H1 (cell line): ENCODE measurements around the gene FREM1. TPM values are rescaled to one million over a fixed set of nuclear protein-coding genes. Genes with fewer than 3 reads are reported as not detected.

Source experiments
- CTCF ChIA-PET: fragments of 300-600 bp; sonication (Branson Sonifier 250); formaldehyde crosslinking; loops from one replicate; lab custom pipeline; 2021; ENCODE audit not compliant: partially characterized antibody; lab: Charles Lee
- POLR2A ChIA-PET: fragments of 300-600 bp; sonication (Branson Sonifier 250); formaldehyde crosslinking; loops from one replicate; lab custom pipeline; 2021; ENCODE audit warnings: inconsistent platforms; ENCODE audit not compliant: partially characterized antibody; lab: Charles Lee
- DNase-seq, 2 experiments: peaks; one replicate each; pipeline versions ENCODE4 v3.0.0 to v3.0.0-alpha.2; 2010 to 2022; ENCODE audit warnings: low spot score in 2 of 2, low read depth in 1 of 2, mixed read lengths in 1 of 2
- FAIRE-seq: peaks from 2 replicates; lab custom pipeline; 2011; peaks lifted over from hg19 to GRCh38; lab: Jason Lieb, UNC
- H2AFZ ChIP-seq: 2 replicates; pipeline ENCODE4 v1.8.1; 2012; ENCODE audit warnings: low read length, inconsistent platforms
- H2AK5ac ChIP-seq: 2 replicates; pipeline ENCODE4 v1.6.1; 2013; ENCODE audit warnings: low read depth, low read length
- H2BK120ac ChIP-seq: replicated peaks from 2 replicates; pipeline ENCODE3; 2013; ENCODE audit warnings: low read depth, low read length, inconsistent platforms
- H2BK12ac ChIP-seq: 2 replicates; pipeline ENCODE4 v1.6.1; 2013; ENCODE audit warnings: low read depth, low read length
- H2BK15ac ChIP-seq: 2 replicates; pipeline ENCODE4 v1.6.1; 2013; ENCODE audit warnings: low read length
- H2BK20ac ChIP-seq: 2 replicates; pipeline ENCODE4 v1.6.1; 2013; ENCODE audit warnings: low read length
- H2BK5ac ChIP-seq: 2 replicates; pipeline ENCODE4 v1.6.1; 2013; ENCODE audit warnings: low read depth, low read length
- H3K14ac ChIP-seq: 2 replicates; pipeline ENCODE4 v1.6.1; 2013; ENCODE audit warnings: inconsistent platforms; ENCODE audit not compliant: insufficient read length
- H3K18ac ChIP-seq: 2 replicates; pipeline ENCODE4 v1.6.1; 2013; ENCODE audit warnings: low read length; ENCODE audit errors: extremely low read depth
- H3K23ac ChIP-seq: 2 replicates; pipeline ENCODE4 v1.6.1; 2013; ENCODE audit warnings: inconsistent platforms; ENCODE audit not compliant: insufficient read length
- H3K23me2 ChIP-seq: 2 replicates; pipeline ENCODE4 v1.6.1; 2013; ENCODE audit warnings: low read depth, low read length
- H3K27ac ChIP-seq: 2 replicates; pipeline ENCODE4 v1.6.1; 2011; ENCODE audit warnings: low read depth, low read length, inconsistent platforms
- H3K27me3 ChIP-seq, 4 experiments: replicated peaks in 1 of 4; 1 replicate in 1 of 4; 2 replicates in 3 of 4; pipeline versions ENCODE4 v1.6.1 to v1.8.1; 2011 to 2013; ENCODE audit warnings: low read length in 3 of 4, mild to moderate bottlenecking in 3 of 4, inconsistent platforms in 2 of 4, mixed read lengths in 2 of 4, moderate library complexity in 1 of 4; ENCODE audit not compliant: control insufficient read depth in 3 of 4, insufficient read depth in 3 of 4; ENCODE audit errors: extremely low read depth in 1 of 4
- H3K36me3 ChIP-seq, 4 experiments: 2 replicates each; pipeline versions ENCODE4 v1.6.1 to v1.8.1; 2011 to 2013; ENCODE audit warnings: mild to moderate bottlenecking in 4 of 4, low read length in 3 of 4, moderate library complexity in 2 of 4, control low read depth in 1 of 4, inconsistent platforms in 1 of 4; ENCODE audit not compliant: insufficient read depth in 4 of 4, control insufficient read depth in 2 of 4
- H3K4ac ChIP-seq: replicated peaks from 2 replicates; pipeline ENCODE3; 2013; ENCODE audit warnings: low read length, low read depth, mixed read lengths, inconsistent platforms; ENCODE audit not compliant: insufficient read length
- H3K4me1 ChIP-seq, 4 experiments: replicated peaks in 1 of 4; 1 replicate in 1 of 4; 2 replicates in 3 of 4; pipeline versions ENCODE4 v1.6.1 to v1.8.1; 2011 to 2013; ENCODE audit warnings: low read length in 3 of 4, inconsistent platforms in 2 of 4, mixed read lengths in 1 of 4; ENCODE audit not compliant: insufficient read depth in 4 of 4, control insufficient read depth in 3 of 4
- H3K4me2 ChIP-seq, 2 experiments: 2 replicates each; pipeline versions ENCODE4 v1.6.1 to v1.8.1; 2011 to 2013; ENCODE audit warnings: low read depth in 2 of 2, low read length in 2 of 2, control low read depth in 1 of 2, inconsistent platforms in 1 of 2, mild to moderate bottlenecking in 1 of 2; ENCODE audit not compliant: insufficient read depth in 1 of 2
- H3K4me3 ChIP-seq, 4 experiments: fragments of 200-600, 300-600 bp in 1 of 4; sonication (generic), shearing (Covaris generic), sonication (Bioruptor Twin) in 1 of 4; 2 replicates each; pipeline versions ENCODE4 v1.5.1 to v1.8.1; 2011 to 2016; ENCODE audit warnings: low read length in 4 of 4, low read depth in 3 of 4, control low read depth in 2 of 4, inconsistent platforms in 2 of 4, mild to moderate bottlenecking in 2 of 4, mixed read lengths in 1 of 4, moderate library complexity in 1 of 4; ENCODE audit not compliant: insufficient read depth in 2 of 4; ENCODE audit errors: extremely low read depth in 1 of 4
- H3K56ac ChIP-seq: replicated peaks from 2 replicates; pipeline ENCODE3; 2013; ENCODE audit warnings: low read depth, mild to moderate bottlenecking, mixed read lengths, low read length, inconsistent platforms; ENCODE audit not compliant: insufficient read length
- H3K79me1 ChIP-seq: 2 replicates; pipeline ENCODE4 v1.6.1; 2013; ENCODE audit warnings: low read depth, low read length, control low read depth
- H3K79me2 ChIP-seq, 2 experiments: 2 replicates each; pipeline versions ENCODE4 v1.6.1 to v1.8.1; 2012 to 2013; ENCODE audit warnings: low read length in 2 of 2, mild to moderate bottlenecking in 2 of 2, inconsistent platforms in 1 of 2; ENCODE audit not compliant: insufficient read depth in 2 of 2, control insufficient read depth in 1 of 2
- H3K9ac ChIP-seq, 4 experiments: replicated peaks in 1 of 4; 1 replicate in 1 of 4; 2 replicates in 3 of 4; pipeline versions ENCODE4 v1.6.1 to v1.8.1; 2011 to 2013; ENCODE audit warnings: low read depth in 3 of 4, low read length in 3 of 4, control low read depth in 2 of 4, mild to moderate bottlenecking in 2 of 4, moderate library complexity in 2 of 4, inconsistent platforms in 1 of 4; ENCODE audit errors: extremely low read depth in 1 of 4
- H3K9me3 ChIP-seq, 2 experiments: 2 replicates each; pipeline versions ENCODE4 v1.6.1 to v1.8.1; 2012 to 2013; ENCODE audit warnings: mild to moderate bottlenecking in 2 of 2, moderate library complexity in 2 of 2, control low read depth in 1 of 2, inconsistent platforms in 1 of 2, low read depth in 1 of 2, low read length in 1 of 2, mixed read lengths in 1 of 2; ENCODE audit not compliant: insufficient read depth in 2 of 2
- H4K20me1 ChIP-seq, 2 experiments: replicated peaks in 1 of 2; 2 replicates each; pipeline versions ENCODE3 to v1.8.1; 2011 to 2013; ENCODE audit warnings: inconsistent platforms in 2 of 2, low read length in 2 of 2, mild to moderate bottlenecking in 1 of 2; ENCODE audit not compliant: insufficient read depth in 2 of 2, control insufficient read depth in 1 of 2
- H4K5ac ChIP-seq: 2 replicates; pipeline ENCODE4 v1.6.1; 2013; ENCODE audit warnings: low read length, low read depth, mixed read lengths, inconsistent platforms; ENCODE audit not compliant: insufficient read length
- H4K8ac ChIP-seq: 2 replicates; pipeline ENCODE4 v1.8.0; 2013; ENCODE audit warnings: mild to moderate bottlenecking, moderate library complexity, low read length, inconsistent platforms; ENCODE audit not compliant: insufficient read depth; ENCODE audit errors: extremely low read depth
- H4K91ac ChIP-seq: replicated peaks from 2 replicates; pipeline ENCODE3; 2013; ENCODE audit warnings: low read length, mixed read lengths, inconsistent platforms; ENCODE audit not compliant: insufficient read length
- ASH2L ChIP-seq: fragments of 200-600, 300-600 bp; sonication (generic); IDR thresholded peaks from one replicate; pipeline ENCODE4 v1.7.1; 2017; ENCODE audit warnings: low read length
- CTCF ChIP-seq, 3 experiments: IDR thresholded peaks; 1 replicate in 2 of 3; 2 replicates in 1 of 3; pipeline versions ENCODE4 v1.5.1 to v1.6.1; 2011; ENCODE audit warnings: low read length in 3 of 3, mild to moderate bottlenecking in 3 of 3, inconsistent platforms in 2 of 3, low read depth in 1 of 3, moderate library complexity in 1 of 3; ENCODE audit not compliant: insufficient read depth in 1 of 3; ENCODE audit errors: control extremely low read depth in 1 of 3
- E2F6 ChIP-seq: IDR thresholded peaks from 2 replicates; pipeline ENCODE4 v1.6.1; 2012; ENCODE audit warnings: inconsistent platforms
- KDM4A ChIP-seq: IDR thresholded peaks from one replicate; pipeline ENCODE4 v1.7.1; 2012; ENCODE audit warnings: low read depth, mild to moderate bottlenecking, moderate library complexity, low read length, inconsistent platforms; ENCODE audit not compliant: severe bottlenecking
- POLR2AphosphoS5 ChIP-seq: IDR thresholded peaks from 2 replicates; pipeline ENCODE4 v1.6.1; 2011; ENCODE audit warnings: low read depth, low read length
- RNF2 ChIP-seq: fragments of 200-900, 300-1000 bp; sonication (generic); IDR thresholded peaks from 2 replicates; pipeline ENCODE4 v1.7.1; 2016; ENCODE audit warnings: borderline replicate concordance, low read depth, mild to moderate bottlenecking, antibody characterized with exemption, low read length; ENCODE audit not compliant: poor library complexity, severe bottlenecking; ENCODE audit errors: missing control alignments
- TAF1 ChIP-seq: IDR thresholded peaks from 2 replicates; pipeline ENCODE4 v1.6.1; 2011; ENCODE audit warnings: mild to moderate bottlenecking, low read depth, low read length
- USF2 ChIP-seq: IDR thresholded peaks from 2 replicates; pipeline ENCODE4 v1.6.1; 2011; ENCODE audit warnings: low read length, improper control_type of control experiment
- WGBS, 2 experiments: shearing (Covaris generic) in 1 of 2; methylation state at CpG; one replicate each; pipeline versions ENCODE4 v1.1.6 to v1.1.7; 2013 to 2015; ENCODE audit warnings: low lambda C conversion rate in 2 of 2, mixed read lengths in 2 of 2, inconsistent platforms in 1 of 2, low coverage in 1 of 2, missing lambda C conversion rate in 1 of 2; ENCODE audit not compliant: insufficient replicate concordance in 2 of 2, insufficient coverage in 1 of 2, insufficient read length in 1 of 2; ENCODE audit errors: extremely low coverage in 1 of 2, missing lambda C conversion rate in 1 of 2; 5-methylcytosine and 5-hydroxymethylcytosine counted together
- polyA plus RNA-seq, 7 experiments: library from polyadenylated mRNA; depleted of rRNA in 3 of 7; stranded (reverse) in 5 of 7; unstranded in 2 of 7; fragments of >200 nt in 5 of 7; fragments of 200-250 nt in 2 of 7; gene quantifications; 1 replicate in 5 of 7; 2 replicates in 1 of 7; 4 replicates in 1 of 7; pipeline versions ENCODE4 v1.2.1 to v1.2.3, GENCODE V29; 2011 to 2013; ENCODE audit warnings: missing spikeins in 2 of 7, mixed read lengths in 2 of 7
- total RNA-seq: library from RNA; stranded (reverse); fragmentation: NEBNext Ultra II Directional; extraction: Animal tissue kit (Norgen Biotek cat#: 25700); gene quantifications from 2 replicates; pipeline ENCODE4 v1.2.1, GENCODE V29; 2021

FREM1 gene
- total and polyA plus RNA-seq, 2 of the 8 experiments (the other 6 are each of a cell fraction or from before 2014, with no cell fraction given) = 2.6 to 3.1 TPM

GRCh38 chr9:14883310-14883944, 26.8 kb downstream of the FREM1 start:
- H2BK120ac ChIP-seq = no peak overlapping the region
- H2BK12ac ChIP-seq = no peak overlapping the region
- no peaks in the 10 kb centered on the region for H3K23me2 ChIP-seq
- no peaks in the 10 kb centered on the region for H3K79me2 ChIP-seq
- no peak overlapping the region for H3K9ac ChIP-seq
- FAIRE-seq (no peak), DNase-seq (no peak)
- H3K27me3 ChIP-seq = no peaks in the 10 kb centered on the region
- H3K4me2 ChIP-seq = no peak overlapping the region
- ChIA-PET CTCF (interaction anchor here (0.9 kb wide), 1 partner anchor 37 kb away, joined by 3 read pairs; no protein-coding TSS in a partner anchor), POLR2A (interaction anchor here (0.6 kb wide), 1 partner anchor 785 kb away, joined by 3 read pairs; no protein-coding TSS in a partner anchor)
- H3K4me1 ChIP-seq = peaks cover 0 to 5% (median 4%) of the 10 kb centered on the region in 4 experiments; a peak in 2 of 7 replicates
- H2AK5ac ChIP-seq = no peak overlapping the region
- no peak overlapping the region for H2AFZ ChIP-seq
- H3K18ac ChIP-seq = no peak overlapping the region
- H4K5ac ChIP-seq = no peak overlapping the region
- H3K14ac ChIP-seq = no peak overlapping the region
- H3K56ac ChIP-seq = no peak overlapping the region
- no peak overlapping the region for H4K91ac ChIP-seq
- H3K4me3 ChIP-seq = no peak overlapping the region
- 89% methylated on average over 4 of the region's 4 CpGs; no CpG with 5 or more reads in 1 of the 2 experiments for WGBS, 2 experiments
- no peaks in the 10 kb centered on the region for H3K79me1 ChIP-seq
- H2BK15ac ChIP-seq = no peak overlapping the region
- no peak overlapping the region for H2BK20ac ChIP-seq
- no peak overlapping the region for H3K23ac ChIP-seq
- H4K8ac ChIP-seq = no peak overlapping the region
- H3K36me3 ChIP-seq = no peaks in the 10 kb centered on the region; a peak in 1 of 8 replicates
- H2BK5ac ChIP-seq = no peak overlapping the region
- H4K20me1 ChIP-seq = no peaks in the 10 kb centered on the region
- no peak overlapping the region for H3K27ac ChIP-seq
- no peak overlapping the region for H3K4ac ChIP-seq
- no peaks in the 10 kb centered on the region for H3K9me3 ChIP-seq
- TF ChIP-seq USF2 (no peak), CTCF (IDR thresholded peaks at IDR 0.05; ENCODE audit: control extremely low read depth in 1 of 3, insufficient read depth in 1 of 3, low read depth in 1 of 3, low read length in 3 of 3) (no peak), RNF2 (no peak), KDM4A (no peak), E2F6 (no peak), POLR2AphosphoS5 (no peak), ASH2L (no peak), TAF1 (no peak)
